Stimulated activated naive CD4-positive, alpha-beta T cell treated with Interleukin-2 at 50 U/mL for 16 hours (primary cell): Measurements from ENCODE around the gene FAM241A.
"Not testable (repeated sequence)": the region's sequence is repeated elsewhere in the genome, so short reads cannot be mapped to it uniquely, and the experiment has no call there.

ENCODE experiments used
- DNase-seq: peaks from one replicate; lab custom pipeline; 2025; lab: John Stamatoyannopoulos, UW

The FAM241A gene

GRCh38 chr4:112173593-112174558 is 28.6 kb downstream of the FAM241A start:
- no peak for DNase-seq

GRCh38 chr4:112175840-112176239 is 30.6 kb downstream of the FAM241A start:
- no peak for DNase-seq

- no peak for DNase-seq
Observed at GRCh38 chr4:112176596-112176995, 31.3 kb downstream of the FAM241A start.

GRCh38 chr4:112178741-112179140 is 33.5 kb downstream of the FAM241A start:
- DNase-seq = not testable (repeated sequence)

GRCh38 chr4:112181358-112182000 is 36.2 kb downstream of the FAM241A start:
- no peak for DNase-seq

- no peak for DNase-seq
Observed at GRCh38 chr4:112182604-112183003, 37.4 kb downstream of the FAM241A start.

GRCh38 chr4:112183252-112183651 is 38.0 kb downstream of the FAM241A start:
- no peak for DNase-seq

- DNase-seq = no peak
Observed at GRCh38 chr4:112184438-112184837, 39.2 kb downstream of the FAM241A start.

GRCh38 chr4:112185334-112185733 is 40.1 kb downstream of the FAM241A start:
- DNase-seq = no peak

- DNase-seq = no peak
Observed at GRCh38 chr4:112185740-112186670, 40.8 kb downstream of the FAM241A start.

GRCh38 chr4:112189754-112190153 is 44.5 kb downstream of the FAM241A start:
- no peak for DNase-seq

GRCh38 chr4:112190684-112191083 is 45.4 kb downstream of the FAM241A start:
- no peak for DNase-seq

GRCh38 chr4:112196461-112196860 is 51.2 kb downstream of the FAM241A start:
- DNase-seq = no peak

GRCh38 chr4:112199041-112199440 is 53.8 kb downstream of the FAM241A start:
- no peak for DNase-seq

GRCh38 chr4:112201915-112202505 is 56.8 kb downstream of the FAM241A start:
- no peak for DNase-seq

GRCh38 chr4:112203593-112203992 is 58.3 kb downstream of the FAM241A start:
- DNase-seq = no peak

GRCh38 chr4:112206431-112206830 is 61.2 kb downstream of the FAM241A start:
- DNase-seq = no peak

- not testable (repeated sequence) for DNase-seq
Observed at GRCh38 chr4:112208137-112209095, 63.2 kb downstream of the FAM241A start.

- DNase-seq = no peak
Observed at GRCh38 chr4:112210777-112211176, 65.5 kb downstream of the FAM241A start.

GRCh38 chr4:112213091-112213490 is 67.8 kb downstream of the FAM241A start:
- no peak for DNase-seq
